T-cell (primary cell): ENCODE results near the gene FAM135A. TPM values are rescaled to one million over a fixed set of nuclear protein-coding genes. Genes with fewer than 3 reads are reported as not detected.
A peak's percentile ranks its signal among the peaks of the same experiment; 100 is the strongest.

Source experiments
- ATAC-seq, 4 experiments: fragments of 200-7000 bp in 3 of 4; fragments of 150-1000 bp in 1 of 4; cut with Tn5 transposase; replicated peaks in 1 of 4; 1 replicate in 3 of 4; 2 replicates in 1 of 4; pipeline ENCODE4 v1.10.0; 2021; ENCODE audit warnings: moderate library complexity in 3 of 4, mild to moderate bottlenecking in 2 of 4, moderate number of reproducible peaks in 1 of 4
- CTCF ChIA-PET, 2 donors: fragments of 300-600 bp; sonication (Branson Sonifier 250); formaldehyde crosslinking; loops; one replicate each; lab custom pipeline; 2022; ENCODE audit warnings: antibody characterized with exemption in 2 of 2; lab: Charles Lee
- POLR2A ChIA-PET, 2 donors: fragments of 300-600 bp; sonication (Branson Sonifier 250); formaldehyde crosslinking; loops; one replicate each; lab custom pipeline; 2022; ENCODE audit warnings: antibody characterized with exemption in 2 of 2; lab: Charles Lee
- DNase-seq, 35 experiments: peaks; one replicate each; pipeline versions ENCODE4 v3.0.0 to v3.0.0-alpha.2; 2013 to 2023
- H3K27ac ChIP-seq: one replicate; pipeline ENCODE4 v1.5.1; 2013; ENCODE audit warnings: low read length
- H3K27me3 ChIP-seq, 2 experiments: replicated peaks in 1 of 2; 1 replicate in 1 of 2; 2 replicates in 1 of 2; pipeline versions ENCODE4 v1.6.1 to v1.7.0; 2013; ENCODE audit warnings: low read length in 1 of 2, mixed read lengths in 1 of 2; ENCODE audit not compliant: control insufficient read depth in 2 of 2, insufficient read depth in 2 of 2; ENCODE audit errors: extremely low read depth in 1 of 2
- H3K36me3 ChIP-seq, 2 donors: 1 replicate in 1 of 2; 2 replicates in 1 of 2; pipeline versions ENCODE4 v1.6.1 to v1.7.0; 2013; ENCODE audit warnings: low read length in 1 of 2; ENCODE audit not compliant: control insufficient read depth in 2 of 2, insufficient read depth in 1 of 2; ENCODE audit errors: extremely low read depth in 1 of 2
- H3K4me1 ChIP-seq, 2 experiments: 1 replicate in 1 of 2; 2 replicates in 1 of 2; pipeline versions ENCODE4 v1.6.1 to v1.7.0; 2013; ENCODE audit warnings: low read length in 2 of 2, mixed read lengths in 1 of 2; ENCODE audit not compliant: insufficient read depth in 2 of 2, control insufficient read depth in 1 of 2; ENCODE audit errors: extremely low read depth in 1 of 2
- H3K4me3 ChIP-seq, 2 donors: 1 replicate in 1 of 2; 2 replicates in 1 of 2; pipeline versions ENCODE4 v1.5.1 to v1.7.0; 2013; ENCODE audit warnings: mild to moderate bottlenecking in 2 of 2, low read length in 1 of 2, moderate library complexity in 1 of 2; ENCODE audit not compliant: control insufficient read depth in 1 of 2; ENCODE audit errors: extremely low read depth in 1 of 2
- H3K9me3 ChIP-seq: 2 replicates; pipeline ENCODE4 v1.7.0; 2013
- H3K27ac Mint-ChIP-seq, 2 donors: one replicate each; pipeline ENCODE4 v1.8.0; 2020 to 2021; ENCODE audit warnings: mild to moderate bottlenecking in 2 of 2, mixed read lengths in 2 of 2
- H3K27me3 Mint-ChIP-seq, 2 donors: one replicate each; pipeline ENCODE4 v1.8.0; 2021 to 2022; ENCODE audit warnings: mixed read lengths in 2 of 2
- H3K36me3 Mint-ChIP-seq: one replicate; pipeline ENCODE4 v1.8.0; 2021; ENCODE audit warnings: mixed read lengths
- H3K4me1 Mint-ChIP-seq, 3 donors: one replicate each; pipeline ENCODE4 v1.8.0; 2020 to 2022; ENCODE audit warnings: mixed read lengths in 3 of 3, mild to moderate bottlenecking in 1 of 3
- H3K4me3 Mint-ChIP-seq, 3 donors: one replicate each; pipeline ENCODE4 v1.8.0; 2020 to 2022; ENCODE audit warnings: mild to moderate bottlenecking in 3 of 3, mixed read lengths in 3 of 3, moderate library complexity in 3 of 3
- H3K9me3 Mint-ChIP-seq, 3 donors: one replicate each; pipeline ENCODE4 v1.8.0; 2020 to 2022; ENCODE audit warnings: mixed read lengths in 3 of 3
- WGBS: methylation state at CpG from one replicate; pipeline ENCODE4 v1.1.5; 2013; ENCODE audit warnings: missing lambda C conversion rate; ENCODE audit not compliant: insufficient coverage; 5-methylcytosine and 5-hydroxymethylcytosine counted together
- total RNA-seq, 35 experiments: library from RNA in 6 of 35; stranded (reverse) in 6 of 35; fragments of 120-200 nt in 1 of 35; gene quantifications; one replicate each; pipeline versions ENCODE4 v1.2.1 to v1.2.4 and lab custom pipeline; 2013 to 2026

FAM135A gene
- total RNA-seq, 5 donors from 2014 or later (not counting 1 experiment from before 2014, with no cell fraction given) = 6.4 to 8.4 (median 7.6) TPM

DNA sequence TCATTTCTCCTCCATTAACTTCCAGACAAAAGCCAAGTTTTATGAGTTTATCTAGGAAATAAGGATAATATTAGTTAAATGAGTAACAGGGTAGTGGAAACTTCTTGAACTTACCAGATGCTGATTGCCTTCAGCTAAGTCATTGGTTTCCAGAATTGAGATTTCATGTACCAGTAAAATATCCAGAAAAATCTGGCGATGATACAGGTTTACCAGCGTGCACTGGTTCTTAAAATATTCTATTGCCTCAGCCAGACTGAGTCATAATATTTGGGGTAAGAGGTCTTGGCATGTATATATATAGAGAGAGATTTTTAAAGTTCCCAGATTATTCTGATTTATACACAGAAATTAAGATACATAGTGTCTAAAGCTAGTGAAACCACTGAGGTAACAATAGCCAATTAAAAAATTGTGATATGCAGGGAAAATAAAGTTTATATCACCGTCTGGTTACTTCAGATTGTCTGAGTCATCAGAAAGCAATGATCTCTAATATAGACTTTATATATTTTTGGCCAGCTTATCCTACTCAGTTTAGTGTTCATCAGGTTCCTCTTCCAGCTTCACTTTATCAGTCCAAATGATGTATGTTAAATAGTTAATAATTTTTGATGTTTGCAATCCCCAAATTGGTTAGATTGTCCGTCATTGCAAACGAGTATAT is 113.9 kb downstream of the FAM135A start:
- no peaks in the 10 kb centered on the region for H3K4me1 ChIP-seq
- WGBS = 90% methylated on average over 2 of the region's 5 CpGs
- no peak overlapping the region for H3K27ac Mint-ChIP-seq
- H3K9me3 ChIP-seq = no peaks in the 10 kb centered on the region
- H3K4me3 Mint-ChIP-seq = no peak overlapping the region
- no peaks in the 10 kb centered on the region for H3K27me3 ChIP-seq
- ChIA-PET CTCF (interaction anchor here in 1 of 2 donors (0.6 kb wide), 1 partner anchor 9 kb away, joined by 3 read pairs; no protein-coding TSS in a partner anchor), POLR2A (no interaction called here)
- peaks cover 27% of the 10 kb centered on the region for H3K36me3 Mint-ChIP-seq
- no peaks in the 10 kb centered on the region for H3K9me3 Mint-ChIP-seq
- no peaks in the 10 kb centered on the region for H3K27me3 Mint-ChIP-seq
- ATAC-seq (no peak), DNase-seq (no peak)
- H3K4me3 ChIP-seq = no peak overlapping the region
- H3K36me3 ChIP-seq = no peaks in the 10 kb centered on the region
- H3K4me1 Mint-ChIP-seq = no peaks in the 10 kb centered on the region
- no peak overlapping the region for H3K27ac ChIP-seq

DNA sequence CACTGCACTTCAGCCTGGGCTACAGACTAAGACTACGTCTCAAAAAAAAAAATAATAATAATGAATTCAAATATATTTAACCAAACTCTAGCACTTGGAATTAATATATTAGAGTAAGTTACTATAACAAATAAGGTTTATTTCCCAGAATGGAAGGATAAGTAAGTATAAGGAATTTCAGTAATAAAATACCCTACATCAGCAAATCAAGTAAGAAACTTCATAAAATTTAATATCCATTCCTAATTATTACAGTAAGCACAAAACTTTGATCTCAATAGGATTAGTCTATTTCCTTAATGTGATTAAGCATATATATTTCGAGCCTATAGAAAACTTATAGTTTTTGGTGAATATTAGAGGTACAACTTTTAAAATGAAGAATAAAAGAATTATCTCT is 116.7 kb downstream of the FAM135A start:
- Mint-ChIP-seq H3K27me3 (no peaks in the 10 kb centered on the region), H3K9me3 (no peaks in the 10 kb centered on the region), H3K36me3 (peaks cover 18% of the 10 kb centered on the region), H3K27ac (no peak overlapping the region), H3K4me3 (no peak overlapping the region), H3K4me1 (no peaks in the 10 kb centered on the region)
- Histone ChIP-seq H3K27ac (no peak overlapping the region), H3K4me3 (no peak overlapping the region), H3K36me3 (peaks cover 0 to 1% of the 10 kb centered on the region in 2 donors), H3K4me1 (no peaks in the 10 kb centered on the region), H3K27me3 (no peaks in the 10 kb centered on the region), H3K9me3 (no peaks in the 10 kb centered on the region)
- ChIA-PET CTCF (interaction anchor here in 1 of 2 donors (0.7 kb wide), 1 partner anchor 17 kb away, joined by 3 read pairs; no protein-coding TSS in a partner anchor), POLR2A (no interaction called here)
- no peak for ATAC-seq
- DNase-seq = no peak
- WGBS = no CpG with 5 or more reads among the region's 2 CpGs

GRCh38 chr6:70531133-70531532 is 117.8 kb downstream of the FAM135A start:
- Histone ChIP-seq H3K9me3 (no peaks in the 10 kb centered on the region), H3K4me1 (no peaks in the 10 kb centered on the region), H3K4me3 (no peak overlapping the region), H3K27ac (no peak overlapping the region), H3K27me3 (no peaks in the 10 kb centered on the region), H3K36me3 (peaks cover 0 to 4% of the 10 kb centered on the region in 2 donors)
- ChIA-PET CTCF (interaction anchor here in 1 of 2 donors (0.8 kb wide), 1 partner anchor 24 kb away, joined by 3 read pairs; no protein-coding TSS in a partner anchor), POLR2A (no interaction called here)
- ATAC-seq (no peak), DNase-seq (no peak)
- Mint-ChIP-seq H3K4me3 (no peak overlapping the region), H3K9me3 (no peaks in the 10 kb centered on the region), H3K4me1 (no peaks in the 10 kb centered on the region), H3K27me3 (no peaks in the 10 kb centered on the region), H3K36me3 (peaks cover 12% of the 10 kb centered on the region), H3K27ac (no peak overlapping the region)
- no CpG with 5 or more reads among the region's 1 CpG for WGBS

DNA sequence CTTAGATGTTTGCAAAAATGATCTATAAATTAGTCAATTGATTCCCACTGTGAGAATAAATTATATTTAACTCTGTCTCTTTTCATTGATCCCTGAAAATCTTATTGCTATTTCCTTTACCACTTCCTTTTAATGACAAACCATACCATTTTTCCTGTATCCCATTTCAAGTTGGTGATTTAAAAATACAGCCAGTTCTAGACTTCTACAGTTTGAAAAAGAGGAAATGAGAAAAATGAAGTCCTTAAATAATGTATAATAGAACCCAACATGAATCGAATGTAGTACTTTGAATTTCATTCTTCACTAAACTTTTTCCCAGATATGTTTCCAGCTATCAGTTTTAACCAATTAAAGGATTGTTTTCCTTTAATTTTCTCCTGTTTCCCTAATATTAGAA is 124.0 kb downstream of the FAM135A start:
- Mint-ChIP-seq H3K4me3 (no peak overlapping the region), H3K9me3 (no peaks in the 10 kb centered on the region), H3K27ac (no peak overlapping the region), H3K27me3 (no peaks in the 10 kb centered on the region), H3K36me3 (peaks cover 16% of the 10 kb centered on the region), H3K4me1 (no peaks in the 10 kb centered on the region)
- no peak for DNase-seq
- Histone ChIP-seq H3K9me3 (no peaks in the 10 kb centered on the region), H3K36me3 (peaks cover 0 to 4% of the 10 kb centered on the region in 2 donors), H3K27ac (no peak overlapping the region), H3K27me3 (no peaks in the 10 kb centered on the region), H3K4me1 (no peaks in the 10 kb centered on the region), H3K4me3 (no peak overlapping the region)
- POLR2A ChIA-PET = no interaction called here
- no CpG with 5 or more reads among the region's 1 CpG for WGBS
- CTCF ChIA-PET = no interaction called here
- ATAC-seq = no peak

DNA sequence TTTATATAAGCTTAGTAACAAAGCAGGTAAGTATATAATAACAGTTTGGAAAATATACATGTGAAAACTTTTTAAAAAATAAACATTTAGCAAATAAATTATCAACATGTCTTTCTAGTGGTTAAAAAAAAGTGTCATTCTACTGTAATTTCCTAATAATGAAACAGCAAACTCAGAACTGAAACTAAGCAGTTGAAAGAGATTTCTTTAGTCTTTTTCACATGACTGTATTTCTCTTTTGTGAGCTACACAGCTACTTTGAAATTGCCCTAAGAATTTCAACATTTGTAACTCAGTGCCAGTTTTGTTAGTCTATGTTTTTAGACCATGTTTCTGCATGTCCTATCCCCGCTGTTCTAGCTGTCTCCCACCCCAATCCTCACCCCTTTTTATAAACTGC is 125.1 kb downstream of the FAM135A start:
- ATAC-seq = no peak
- Histone ChIP-seq H3K4me1 (no peaks in the 10 kb centered on the region), H3K4me3 (no peak overlapping the region), H3K9me3 (no peaks in the 10 kb centered on the region), H3K27me3 (no peaks in the 10 kb centered on the region), H3K36me3 (peaks cover 0 to 4% of the 10 kb centered on the region in 2 donors), H3K27ac (no peak overlapping the region)
- POLR2A ChIA-PET = no interaction called here
- CTCF ChIA-PET = interaction anchor here in 1 of 2 donors (0.6 kb wide), 1 partner anchor 326 kb away, joined by 3 read pairs; no protein-coding TSS in a partner anchor
- no peak for DNase-seq
- WGBS = no CpG with 5 or more reads among the region's 1 CpG
- Mint-ChIP-seq H3K9me3 (no peaks in the 10 kb centered on the region), H3K4me1 (no peaks in the 10 kb centered on the region), H3K4me3 (no peak overlapping the region), H3K27ac (no peak overlapping the region), H3K36me3 (peaks cover 16% of the 10 kb centered on the region), H3K27me3 (no peaks in the 10 kb centered on the region)

GRCh38 chr6:70547313-70547712 is 134.0 kb downstream of the FAM135A start:
- Mint-ChIP-seq H3K27me3 (no peaks in the 10 kb centered on the region), H3K36me3 (peaks cover 6% of the 10 kb centered on the region), H3K4me3 (no peak overlapping the region), H3K4me1 (no peaks in the 10 kb centered on the region), H3K9me3 (no peaks in the 10 kb centered on the region), H3K27ac (no peak overlapping the region)
- Histone ChIP-seq H3K27ac (no peak overlapping the region), H3K27me3 (no peaks in the 10 kb centered on the region), H3K9me3 (no peaks in the 10 kb centered on the region), H3K4me1 (no peaks in the 10 kb centered on the region), H3K36me3 (no peaks in the 10 kb centered on the region), H3K4me3 (no peak overlapping the region)
- peak in 1 of 4 experiments; percentile 51 for ATAC-seq
- POLR2A ChIA-PET = no interaction called here
- CTCF ChIA-PET = interaction anchor here (0.6 to 2.4 kb wide), 11 partner anchors 18 to 409 kb away, joined by 3 to 10 read pairs (median 4); partner anchors contain the start of gene SDHAF4 (in 1 of the 2)
- DNase-seq = peak in 1 of 35 experiments; percentile 37
